GM10266 (cell line): ENCODE measurements around the gene PSMG4.

Experiments used
- DNase-seq: peaks from one replicate; pipeline ENCODE4 v3.0.0; 2012; ENCODE audit errors: extremely low spot score
- TF ChIP-seq, protein P1 (sequence below): IDR thresholded peaks from 2 replicates; pipeline ENCODE4 v1.5.1; 2012; ENCODE audit warnings: mild to moderate bottlenecking, low read depth; ENCODE audit not compliant: control insufficient read depth, insufficient read depth; ENCODE audit errors: missing control alignments

The PSMG4 gene

GRCh38 chr6:3258720-3259490 is at the start of gene PSMG4:
PSMG4 (plus strand) TSS chr6:3258947; CDS start chr6:3259023, 76 bp downstream.
- TF ChIP-seq, protein P1, sequence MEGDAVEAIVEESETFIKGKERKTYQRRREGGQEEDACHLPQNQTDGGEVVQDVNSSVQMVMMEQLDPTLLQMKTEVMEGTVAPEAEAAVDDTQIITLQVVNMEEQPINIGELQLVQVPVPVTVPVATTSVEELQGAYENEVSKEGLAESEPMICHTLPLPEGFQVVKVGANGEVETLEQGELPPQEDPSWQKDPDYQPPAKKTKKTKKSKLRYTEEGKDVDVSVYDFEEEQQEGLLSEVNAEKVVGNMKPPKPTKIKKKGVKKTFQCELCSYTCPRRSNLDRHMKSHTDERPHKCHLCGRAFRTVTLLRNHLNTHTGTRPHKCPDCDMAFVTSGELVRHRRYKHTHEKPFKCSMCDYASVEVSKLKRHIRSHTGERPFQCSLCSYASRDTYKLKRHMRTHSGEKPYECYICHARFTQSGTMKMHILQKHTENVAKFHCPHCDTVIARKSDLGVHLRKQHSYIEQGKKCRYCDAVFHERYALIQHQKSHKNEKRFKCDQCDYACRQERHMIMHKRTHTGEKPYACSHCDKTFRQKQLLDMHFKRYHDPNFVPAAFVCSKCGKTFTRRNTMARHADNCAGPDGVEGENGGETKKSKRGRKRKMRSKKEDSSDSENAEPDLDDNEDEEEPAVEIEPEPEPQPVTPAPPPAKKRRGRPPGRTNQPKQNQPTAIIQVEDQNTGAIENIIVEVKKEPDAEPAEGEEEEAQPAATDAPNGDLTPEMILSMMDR: no peak
- peak; percentile 100 for DNase-seq

- DNase-seq: peak; percentile 53
- TF ChIP-seq, protein P1: peak; percentile 42
Measured at GRCh38 chr6:3209114-3210023, 49.4 kb upstream of the PSMG4 start.

DNA sequence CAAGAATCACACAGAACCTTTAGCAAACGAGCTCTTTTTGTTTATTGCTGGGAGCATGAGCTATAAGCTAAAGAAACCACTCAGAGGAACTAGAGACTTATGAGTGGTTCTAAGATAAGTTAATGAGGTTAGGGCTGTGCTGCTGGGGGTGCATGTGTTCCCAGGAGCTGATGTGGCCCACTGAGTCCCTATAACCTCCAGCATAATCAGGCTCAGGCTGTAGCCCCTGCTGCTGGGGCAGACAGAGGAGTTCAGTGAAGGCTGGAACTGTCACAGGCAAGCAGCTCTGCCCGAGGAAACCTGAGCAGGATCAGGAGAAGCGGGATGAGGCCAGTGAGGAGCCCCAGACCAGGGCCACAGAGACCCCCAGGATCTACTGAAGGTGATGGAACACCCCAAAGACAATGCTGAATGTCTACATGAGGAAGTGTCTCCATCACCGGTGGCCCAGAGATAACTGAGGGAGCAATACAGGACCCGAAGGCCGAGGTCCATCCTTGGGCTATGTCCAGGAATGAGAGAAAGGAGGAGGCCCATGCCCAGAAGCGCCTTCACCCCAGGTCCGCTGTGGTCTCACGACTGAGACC is 48.6 kb upstream of the PSMG4 start:
- no peak for DNase-seq
- TF ChIP-seq, protein P1: no peak

GRCh38 chr6:3211681-3212080 is 47.1 kb upstream of the PSMG4 start:
- DNase-seq: no peak
- TF ChIP-seq, protein P1: no peak

DNA sequence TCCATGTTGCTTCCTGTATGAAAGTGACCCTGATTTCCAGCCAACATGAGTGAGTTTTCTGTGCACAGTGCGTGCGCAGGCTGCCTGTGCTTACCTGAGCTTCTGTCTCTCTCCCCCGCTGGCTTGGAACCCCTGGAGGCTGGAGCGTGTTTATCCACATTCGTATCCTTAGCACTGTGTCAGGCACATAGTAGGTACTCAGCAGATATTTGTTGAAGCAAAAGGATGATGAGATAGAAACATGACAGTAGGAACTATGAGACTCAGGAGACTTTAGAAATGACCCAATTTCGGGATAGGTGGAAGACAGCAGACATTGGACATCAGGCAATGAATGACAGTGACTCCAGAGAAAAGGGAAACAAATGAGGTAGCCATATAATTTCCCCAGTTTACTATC is 46.5 kb upstream of the PSMG4 start:
- TF ChIP-seq, protein P1: no peak

DNA sequence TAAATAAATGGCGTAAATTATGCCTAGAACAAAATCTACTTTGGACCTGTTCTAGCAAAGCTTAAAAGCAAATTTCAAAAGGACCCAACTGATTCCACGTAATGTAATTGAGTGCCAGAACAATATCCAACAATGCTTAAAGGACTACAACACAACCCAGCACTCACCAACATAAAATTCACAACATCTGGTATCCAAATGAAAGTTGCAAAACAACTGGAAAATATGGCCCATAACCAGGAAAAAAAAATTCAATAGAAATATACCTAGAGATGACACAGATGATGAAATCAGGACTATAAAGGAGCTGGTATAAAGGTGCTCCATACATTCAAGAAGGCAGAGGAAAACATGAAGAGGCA is 45.4 kb upstream of the PSMG4 start:
- DNase-seq: no peak
- TF ChIP-seq, protein P1: no peak

More for the DNA sequence above, 46.5 kb upstream of the PSMG4 start:
- DNase-seq: no peak
